ENCODE data around the gene NKAIN2. TPM values are rescaled to one million over a fixed set of nuclear protein-coding genes. Genes with fewer than 3 reads are reported as not detected.
"Not testable (repeated sequence)": the region's sequence is repeated elsewhere in the genome, so short reads cannot be mapped to it uniquely, and the experiment has no call there.

NKAIN2 gene
- total RNA-seq, 1 donor from 2014 or later, result 4.6 TPM

DNA sequence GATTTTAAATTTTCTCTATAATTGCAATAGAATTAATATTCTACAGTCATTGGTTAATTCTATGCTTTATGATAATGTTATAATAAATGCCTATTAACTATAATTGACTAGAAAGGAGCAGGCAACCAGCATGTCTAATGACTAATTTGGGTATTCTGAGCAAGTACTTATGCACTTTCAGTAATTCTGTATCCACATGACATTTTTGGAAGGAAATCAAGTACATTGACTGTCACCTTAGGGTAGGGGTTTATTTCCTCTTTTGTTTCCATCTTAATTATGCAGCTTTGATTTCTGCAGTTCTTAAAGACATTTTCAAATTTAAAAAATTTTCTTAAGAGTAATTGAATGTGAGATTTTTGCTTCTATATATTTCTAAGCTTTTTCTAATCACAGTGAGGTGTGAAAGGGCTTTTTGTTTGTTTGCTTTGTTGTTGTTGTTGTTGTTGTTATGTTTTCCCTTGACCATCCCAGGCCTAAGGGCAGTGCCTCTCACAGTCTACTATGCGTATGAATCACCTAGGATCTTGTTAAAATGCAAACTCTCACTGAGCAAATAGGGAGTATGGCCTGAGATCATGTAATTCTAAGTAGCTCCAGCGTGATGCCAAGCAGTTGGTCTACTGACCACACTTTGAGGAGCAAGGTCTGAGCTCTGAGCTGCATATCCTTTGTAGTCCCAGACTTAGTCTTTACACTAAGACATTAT is 691.4 kb downstream of the NKAIN2 start:
- no peak for DNase-seq (ENCODE audit: low spot score)

DNA sequence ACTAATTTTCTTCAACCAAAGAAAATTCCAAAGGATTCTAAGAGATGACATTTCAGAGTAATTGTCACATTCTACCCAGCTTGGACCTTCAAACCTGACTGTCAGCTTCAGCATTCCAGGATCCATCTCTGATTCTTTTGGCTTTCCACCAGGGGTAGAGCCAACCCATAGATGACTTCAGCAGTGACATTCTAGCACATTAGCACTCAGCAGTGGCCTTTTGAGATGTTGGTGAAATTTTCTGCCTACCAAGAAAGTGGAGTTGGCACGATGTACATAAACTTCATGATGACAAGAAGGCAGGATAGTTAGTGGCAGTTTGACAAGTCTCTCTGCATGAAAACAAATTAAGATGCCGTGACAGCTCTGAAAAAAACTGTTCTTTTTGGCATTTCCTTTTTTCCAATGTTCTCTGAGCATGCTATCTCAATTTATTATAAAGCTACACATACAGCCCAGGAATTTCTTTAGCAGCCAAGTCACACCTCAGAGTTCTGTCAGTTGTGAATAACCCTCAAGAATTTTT is 692.1 kb downstream of the NKAIN2 start:
- no peak for DNase-seq (ENCODE audit: low spot score)

DNA sequence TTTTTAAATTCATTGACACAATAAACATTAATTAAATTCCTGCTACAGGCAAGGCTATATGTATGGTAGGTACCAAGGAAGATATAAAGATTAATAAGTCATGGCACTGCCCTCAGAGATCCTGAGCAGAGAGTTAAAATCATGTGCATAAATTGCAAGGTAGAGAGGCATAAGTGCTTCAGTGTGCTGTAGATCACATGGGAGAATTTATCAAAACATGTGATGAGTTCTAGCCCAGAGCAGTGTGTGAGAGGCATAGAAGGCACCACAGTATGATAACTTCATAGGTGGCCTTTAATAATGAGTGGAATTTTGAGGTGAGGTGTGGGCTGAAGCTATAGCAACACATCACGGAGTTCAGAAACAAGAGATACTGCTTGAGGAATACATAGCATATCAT is 692.7 kb downstream of the NKAIN2 start:
- no peak for DNase-seq (ENCODE audit: low spot score)

DNA sequence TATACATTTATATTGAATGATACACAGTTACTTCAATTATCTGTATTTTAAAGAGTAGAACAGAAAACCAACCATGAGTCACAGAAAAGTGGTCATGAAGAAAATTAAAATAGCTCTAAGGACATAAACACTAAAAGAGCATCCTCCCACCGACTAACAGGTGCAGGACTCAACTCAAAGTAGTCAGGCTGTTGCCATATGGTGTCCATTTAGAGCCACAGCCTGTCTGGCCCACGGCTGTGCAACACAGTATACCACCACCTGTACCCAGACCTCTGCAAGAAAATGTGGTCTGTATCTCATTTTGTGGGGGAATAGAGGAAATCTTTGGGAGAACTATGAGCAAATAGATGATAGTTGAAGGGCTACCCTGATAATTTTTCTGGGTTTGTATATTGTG is 708.8 kb downstream of the NKAIN2 start:
- DNase-seq (ENCODE audit: low spot score), result no peak

DNA sequence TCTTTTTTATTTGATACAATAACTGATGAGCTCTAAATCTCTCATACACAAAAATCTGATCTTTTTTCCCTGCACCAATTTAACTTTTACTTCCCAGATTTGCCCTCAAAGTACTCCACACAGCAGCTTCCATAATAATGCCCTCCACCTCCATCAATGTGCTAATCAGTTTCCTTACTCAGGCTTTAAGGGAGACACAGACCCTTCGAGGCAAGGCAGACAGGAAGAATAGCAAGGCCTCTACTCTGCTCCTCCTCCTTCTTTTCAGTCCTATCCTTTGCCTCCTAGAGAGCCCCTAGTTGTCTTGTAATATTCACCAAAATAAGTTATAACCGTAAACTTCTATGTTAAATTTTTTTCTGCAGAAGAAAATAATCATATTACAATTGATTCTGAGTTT is 713.7 kb downstream of the NKAIN2 start:
- DNase-seq (ENCODE audit: low spot score), result no peak

DNA sequence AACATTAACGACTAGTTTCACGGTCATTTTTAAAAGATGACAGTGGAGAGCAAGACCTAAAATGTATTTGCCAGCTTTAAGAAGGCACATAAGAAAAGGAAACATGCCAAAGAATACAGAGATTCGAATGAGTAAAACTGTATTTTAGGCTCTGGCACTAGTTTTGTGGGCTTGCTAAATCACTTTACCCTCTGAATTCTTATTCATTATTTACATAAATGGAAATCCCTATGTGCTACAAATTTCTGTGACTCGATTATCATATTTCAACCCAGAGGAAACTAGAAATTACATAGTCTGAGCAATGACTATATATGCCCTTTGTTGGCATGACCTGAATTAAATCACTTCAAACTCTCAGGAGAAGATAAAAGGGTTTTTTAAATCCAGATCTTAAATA is 716.8 kb downstream of the NKAIN2 start:
- DNase-seq (ENCODE audit: low spot score), result no peak

DNA sequence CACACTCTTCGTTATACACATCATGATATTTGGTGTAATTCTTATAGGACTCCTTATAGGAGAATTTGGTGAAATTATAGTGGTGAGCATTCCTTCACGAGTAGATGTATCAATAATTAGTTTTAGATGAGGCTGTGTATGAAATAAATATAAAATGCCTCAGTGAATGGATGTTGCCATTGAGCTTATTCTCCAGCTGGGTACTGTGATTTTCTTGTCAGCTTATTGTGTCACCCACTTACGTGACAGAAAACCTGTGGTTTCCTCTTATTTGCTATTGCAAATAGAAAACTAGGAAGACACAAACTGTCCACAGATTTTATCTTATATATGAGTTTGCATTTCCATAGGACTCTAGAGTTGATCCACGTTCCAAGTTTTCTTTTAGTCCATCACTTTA is 718.7 kb downstream of the NKAIN2 start:
- DNase-seq (ENCODE audit: low spot score), result no peak

DNA sequence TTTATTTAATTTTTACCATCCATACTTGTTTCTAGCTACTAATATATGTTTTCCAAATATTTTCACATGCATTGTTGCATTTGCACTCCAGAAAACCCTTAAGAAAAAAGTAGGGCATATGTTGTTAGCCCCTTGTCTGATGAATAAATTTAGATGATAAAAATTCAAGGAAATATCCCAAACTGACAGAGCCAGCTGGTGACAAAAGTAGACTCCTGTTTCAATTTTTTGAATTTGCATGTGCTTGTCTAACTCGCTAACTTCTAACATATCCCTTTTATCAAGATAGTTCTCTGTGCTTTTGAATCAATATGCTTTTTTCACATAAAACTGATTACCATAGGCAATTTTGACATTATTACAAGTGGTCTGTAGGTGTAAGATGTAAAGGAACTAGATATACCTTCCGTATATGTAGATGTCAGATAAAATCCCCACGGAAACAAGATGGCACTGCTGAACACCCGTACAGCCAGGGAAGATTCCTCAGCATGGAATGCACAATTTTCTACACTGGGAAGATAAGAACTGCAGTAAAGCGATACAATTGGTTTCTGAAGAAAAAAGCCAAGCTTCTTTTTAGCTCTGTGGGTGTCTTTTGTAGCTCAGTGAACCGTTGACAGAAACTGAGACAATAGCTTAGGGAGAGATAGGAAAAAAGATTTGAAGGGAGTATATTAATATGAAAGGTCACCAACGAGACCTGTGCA is 721.0 kb downstream of the NKAIN2 start:
- DNase-seq (ENCODE audit: low spot score), result no peak

DNA sequence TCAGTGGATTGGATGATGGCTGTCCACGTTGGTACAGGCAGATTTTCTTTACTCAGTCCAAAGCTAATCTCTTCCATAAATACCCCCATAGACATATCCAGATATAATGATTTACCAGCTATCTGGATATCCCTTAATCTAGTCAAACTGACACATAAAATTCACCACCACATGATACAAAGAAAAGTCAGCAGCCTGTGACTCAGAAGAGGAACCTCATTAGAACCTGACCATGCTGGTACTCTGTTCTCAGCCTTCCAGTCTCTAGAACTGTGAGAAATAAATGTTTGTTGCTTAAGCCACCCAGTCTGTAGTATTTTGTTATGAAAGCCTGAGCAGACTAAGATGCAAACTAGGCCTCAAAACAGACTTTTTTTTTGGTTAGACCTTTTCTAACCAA is 727.3 kb downstream of the NKAIN2 start:
- DNase-seq (ENCODE audit: low spot score), result no peak

DNA sequence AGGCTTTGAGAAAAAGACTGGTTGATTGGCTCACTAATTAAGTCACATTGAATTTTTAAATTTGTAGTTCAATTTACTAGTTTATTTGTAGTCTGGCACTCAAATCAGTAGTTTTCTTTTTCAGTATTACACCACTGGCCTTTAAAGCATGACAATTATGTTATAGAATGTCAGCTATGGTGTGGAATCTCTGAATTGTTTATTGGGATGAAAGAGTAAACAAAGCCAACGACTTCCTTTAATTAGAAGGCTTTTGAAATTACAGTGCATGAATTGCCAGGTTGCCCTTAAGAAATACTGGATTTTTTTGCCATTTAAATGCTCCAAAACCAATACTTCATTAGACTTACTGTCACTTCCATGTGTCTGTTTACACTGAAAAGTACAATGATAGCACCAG is 731.6 kb downstream of the NKAIN2 start:
- DNase-seq (ENCODE audit: low spot score), result no peak

DNA sequence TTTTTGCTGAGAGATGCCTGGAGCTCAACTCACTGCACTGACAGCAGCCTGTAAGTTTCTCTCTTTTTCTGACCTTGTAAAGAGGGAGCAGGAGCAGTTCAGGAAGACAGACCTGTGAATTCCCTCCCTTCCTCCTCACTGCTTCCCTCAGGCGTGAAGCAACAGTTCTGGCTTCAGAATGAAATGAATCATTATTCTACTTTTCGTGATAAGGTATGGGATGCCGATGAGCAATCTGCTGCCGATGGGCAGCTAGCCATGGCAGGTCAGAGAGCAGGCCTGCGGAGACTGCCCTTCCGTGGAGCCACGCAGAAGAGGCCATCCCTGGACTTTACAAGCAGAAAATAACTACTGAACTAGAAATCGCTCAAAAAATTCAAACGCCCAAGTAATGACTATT is 732.1 kb downstream of the NKAIN2 start:
- DNase-seq (ENCODE audit: low spot score), result peak; percentile 11

DNA sequence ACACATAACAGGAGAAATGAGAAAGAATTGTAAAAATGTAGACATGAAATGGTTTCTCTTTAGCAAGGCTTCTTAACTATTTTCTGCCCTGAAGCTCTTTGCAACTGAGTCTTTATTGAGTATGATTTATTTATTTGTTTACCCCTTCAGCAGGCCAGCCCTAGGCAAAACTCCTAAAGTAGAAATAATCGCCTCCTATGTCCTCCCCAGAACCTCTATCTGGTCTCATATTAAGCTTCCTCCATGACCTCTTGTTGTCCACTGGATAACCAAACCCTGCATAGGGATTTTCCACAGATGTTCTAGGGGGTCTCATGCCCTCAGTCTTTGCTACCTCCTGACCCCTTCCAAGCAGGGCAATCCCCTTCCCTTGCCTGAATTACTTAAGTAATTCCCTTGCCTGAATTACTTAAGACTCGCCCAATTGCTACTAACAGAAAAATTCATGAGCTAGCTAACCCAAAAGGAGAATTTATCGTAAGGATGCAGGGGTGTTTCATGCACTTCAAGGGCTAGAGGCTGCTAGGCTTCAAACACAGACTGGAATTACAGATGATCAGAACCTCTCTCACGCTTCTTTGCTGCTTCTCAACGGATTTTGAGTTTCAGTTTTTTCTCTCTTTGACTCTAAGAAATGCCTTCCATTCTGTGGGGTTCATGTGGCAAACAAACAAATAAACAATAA is 732.6 kb downstream of the NKAIN2 start:
- no peak for DNase-seq (ENCODE audit: low spot score)

DNA sequence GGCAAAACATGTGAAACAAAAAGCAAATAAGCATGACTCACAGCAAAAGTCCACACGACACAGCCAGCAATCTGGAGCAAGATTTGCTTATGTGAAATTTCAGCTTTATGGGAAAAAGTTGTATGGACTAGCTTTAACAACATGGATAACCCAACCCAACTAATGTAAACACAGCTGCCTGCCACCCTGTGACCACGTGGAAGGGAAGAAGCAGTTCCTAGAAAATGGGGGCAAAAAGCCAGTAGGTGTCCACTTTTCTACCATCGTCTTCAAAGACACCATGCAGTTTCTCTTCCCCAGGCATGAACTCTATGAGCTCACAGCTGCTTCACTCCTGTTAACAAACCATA is 733.2 kb downstream of the NKAIN2 start:
- no peak for DNase-seq (ENCODE audit: low spot score)

DNA sequence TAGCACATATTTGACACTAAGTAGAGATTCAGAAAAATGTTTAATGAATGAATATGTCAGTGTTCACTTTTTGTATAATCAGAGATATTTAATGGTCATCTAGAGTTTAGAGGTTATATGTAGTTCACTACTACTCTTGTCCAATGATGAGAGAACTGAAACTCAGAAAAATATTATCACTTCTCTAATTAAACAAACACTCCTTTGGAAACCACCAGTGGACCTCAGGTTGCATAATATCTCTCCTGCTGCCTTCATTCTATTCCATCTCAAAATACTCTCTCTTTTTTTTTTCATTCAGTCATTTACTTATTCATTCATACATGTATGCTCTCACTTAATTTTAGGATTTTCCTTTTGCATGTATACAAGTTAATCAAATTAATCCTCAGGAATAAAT is 735.4 kb downstream of the NKAIN2 start:
- no peak for DNase-seq (ENCODE audit: low spot score)

DNA sequence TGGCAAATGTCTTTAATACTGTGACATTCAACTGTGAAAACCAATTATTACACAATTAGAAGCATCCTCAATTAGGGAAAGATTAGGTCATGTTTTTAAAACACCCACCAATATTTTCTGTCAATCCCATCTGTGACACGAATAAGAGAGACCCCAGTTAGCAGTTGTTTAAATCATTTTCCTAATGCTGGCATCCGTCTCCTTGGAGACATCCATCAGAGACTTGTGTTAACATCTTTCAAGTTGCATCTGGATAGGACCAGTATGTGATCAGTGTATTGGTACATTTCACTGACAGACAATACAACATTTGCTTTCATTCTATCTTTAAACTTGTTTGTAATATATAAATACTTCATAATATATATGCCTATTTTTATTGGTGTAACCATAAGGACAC is 737.9 kb downstream of the NKAIN2 start:
- DNase-seq (ENCODE audit: low spot score), result no peak

DNA sequence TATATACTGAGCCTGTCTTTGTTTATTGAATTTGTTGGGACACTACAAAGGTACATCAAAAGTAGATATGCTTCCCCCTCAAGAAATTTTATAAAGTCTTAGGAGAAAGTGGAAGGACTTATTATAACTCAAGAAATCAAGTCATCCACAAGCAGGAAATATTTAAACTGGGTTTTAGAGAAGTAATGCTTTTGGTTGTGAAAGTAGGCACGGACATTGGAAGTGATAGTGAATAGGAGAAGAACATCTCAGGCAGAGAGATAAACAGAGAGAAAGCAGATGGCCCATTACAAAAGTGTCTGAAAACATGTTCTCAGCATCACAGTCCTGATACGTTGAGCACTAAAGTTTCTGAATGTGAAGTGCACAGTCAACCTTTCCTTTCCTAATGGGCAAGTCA is 742.9 kb downstream of the NKAIN2 start:
- peak; percentile 14 for DNase-seq (ENCODE audit: low spot score)

DNA sequence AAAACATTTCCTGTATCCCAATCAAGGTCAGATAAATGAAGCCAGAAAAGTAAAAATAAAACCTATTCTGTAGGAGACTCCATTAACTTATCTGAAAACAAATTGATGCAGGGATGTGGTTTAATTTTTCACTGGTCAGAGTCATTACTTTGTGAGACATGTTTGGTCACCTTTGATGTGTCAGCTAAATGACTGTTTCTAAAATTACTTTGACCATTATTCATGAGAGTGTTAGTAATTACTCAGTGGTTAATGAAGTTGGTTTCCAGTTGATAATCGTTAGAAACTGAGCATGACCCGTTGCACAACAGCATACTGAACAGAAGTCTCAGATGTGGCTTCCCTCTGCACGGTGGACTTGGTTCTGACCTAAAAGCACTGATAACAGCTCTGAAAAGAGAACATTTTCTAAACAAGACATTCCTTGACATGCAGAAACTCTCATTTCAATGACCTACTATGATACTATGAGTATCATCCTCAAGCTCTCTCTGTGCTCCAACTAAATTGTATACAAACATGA is 748.1 kb downstream of the NKAIN2 start:
- DNase-seq (ENCODE audit: low spot score), result no peak

DNA sequence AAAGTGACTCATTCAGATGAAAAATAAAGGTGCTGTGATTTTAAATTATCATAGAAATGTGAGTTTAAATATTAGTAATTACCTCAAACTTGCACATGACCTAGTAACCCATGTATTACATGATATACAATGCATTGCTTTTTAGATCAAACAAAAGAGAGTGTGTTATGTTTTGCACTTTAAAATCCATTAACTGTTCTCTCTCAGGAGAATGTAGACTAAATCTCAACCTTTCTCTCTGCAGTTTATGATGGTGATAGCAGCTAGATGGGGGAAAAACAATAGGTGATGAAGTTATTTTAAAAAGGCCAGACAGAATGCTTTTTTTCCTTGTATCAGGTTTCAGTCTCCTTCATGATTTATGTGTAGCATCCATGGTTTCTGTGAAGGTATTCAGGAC is 754.2 kb downstream of the NKAIN2 start:
- no peak for DNase-seq (ENCODE audit: low spot score)

DNA sequence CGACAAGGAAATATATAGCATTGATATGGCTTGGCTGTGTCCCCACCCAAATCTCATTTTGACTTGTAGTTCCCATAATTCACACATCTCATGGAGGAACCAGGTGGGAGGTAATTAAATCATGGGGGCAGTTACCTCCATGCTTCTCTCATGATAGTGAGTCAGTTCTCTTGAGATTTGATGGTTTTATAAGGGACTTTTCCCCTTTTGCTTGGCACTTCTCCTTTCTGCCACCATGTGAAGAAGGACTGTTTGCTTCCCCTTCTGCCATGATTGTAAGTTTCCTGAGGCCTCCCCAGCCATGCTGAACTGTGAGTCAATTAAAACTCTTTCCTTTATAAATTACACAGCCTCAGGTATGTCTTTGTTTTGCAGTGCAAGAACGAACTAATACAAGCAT is 756.4 kb downstream of the NKAIN2 start:
- DNase-seq (ENCODE audit: low spot score), result not testable (repeated sequence)

DNA sequence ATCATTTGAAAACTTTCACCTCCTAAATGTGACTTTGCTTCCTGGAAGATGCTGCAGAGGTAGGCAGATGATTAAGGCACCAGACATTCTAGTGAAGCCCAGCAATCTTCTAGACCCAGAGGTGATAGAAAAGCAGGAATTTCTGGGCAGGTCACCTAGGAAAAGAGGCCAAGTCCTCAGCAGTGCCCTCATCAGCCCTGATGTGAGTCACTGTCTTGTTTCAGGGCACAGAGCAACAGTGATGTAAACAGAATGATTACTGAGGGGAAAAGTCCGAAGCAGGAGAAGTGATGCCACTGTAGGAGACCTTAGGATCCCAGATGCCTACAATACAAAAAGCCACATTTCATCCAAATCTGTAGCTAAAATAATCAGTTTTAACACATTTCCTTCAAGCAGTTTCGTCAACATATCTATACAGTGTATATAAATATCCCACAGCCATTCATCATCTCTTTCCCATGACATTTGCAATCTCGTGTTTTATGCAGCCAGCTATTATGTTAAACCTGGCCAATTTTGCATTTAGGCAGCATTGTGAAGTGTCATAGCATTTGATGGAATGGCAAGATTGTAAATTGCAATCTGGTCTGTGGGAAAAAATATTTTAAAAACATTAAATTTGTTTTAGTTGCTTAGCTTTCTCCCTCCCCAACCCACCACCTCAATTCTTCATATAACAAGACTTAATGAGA is 757.4 kb downstream of the NKAIN2 start:
- DNase-seq (ENCODE audit: low spot score), result no peak

DNA sequence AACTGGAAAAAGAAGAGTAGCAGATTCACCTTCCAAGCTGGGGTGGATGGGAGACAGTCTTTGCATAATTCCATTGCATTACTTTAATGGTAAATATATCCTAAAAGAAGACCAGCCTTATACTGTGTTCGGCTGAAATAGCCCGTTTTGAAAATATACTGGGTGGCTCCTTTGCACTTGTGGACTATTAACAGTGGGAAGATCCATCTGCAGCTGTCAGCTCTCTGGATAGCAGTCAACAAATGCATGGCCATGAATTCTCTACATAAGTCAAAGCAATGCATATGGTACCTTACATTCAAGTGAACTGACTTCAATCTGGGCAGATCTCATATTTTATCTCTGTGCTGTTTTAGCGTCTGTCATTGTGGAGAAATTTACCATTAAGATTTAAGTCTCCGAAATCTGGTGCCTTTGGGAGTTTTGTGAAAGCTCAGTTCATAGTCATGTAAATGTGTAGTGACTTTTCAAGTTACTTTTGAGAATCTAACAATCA is 758.0 kb downstream of the NKAIN2 start:
- no peak for DNase-seq (ENCODE audit: low spot score)

DNA sequence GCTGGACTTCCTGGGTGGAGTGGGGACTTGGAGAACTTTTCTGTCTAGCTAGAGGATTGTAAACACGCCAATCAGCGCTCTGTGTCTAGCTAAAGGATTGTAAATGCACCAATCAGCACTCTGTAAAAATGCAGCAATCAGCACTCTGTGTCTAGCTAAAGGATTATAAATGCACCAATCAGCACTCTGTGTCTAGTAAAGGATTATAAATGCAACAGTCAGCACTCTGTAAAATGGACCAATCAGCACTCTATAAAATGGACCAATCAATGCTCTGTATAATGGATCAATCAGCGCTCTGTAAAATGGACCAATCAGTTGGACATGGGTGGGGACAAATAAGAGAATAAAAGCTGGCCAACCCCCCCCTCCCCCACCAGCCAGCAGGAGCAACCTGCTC is 760.5 kb downstream of the NKAIN2 start:
- not testable (repeated sequence) for DNase-seq (ENCODE audit: low spot score)
